HL-60 (cell line): ENCODE results near the gene AFAP1.

Experiments used
- CTCF ChIP-seq: IDR thresholded peaks from one replicate; pipeline ENCODE4 v1.5.1; 2011; ENCODE audit warnings: low read length, control low read depth, inconsistent platforms; ENCODE audit not compliant: insufficient read depth
- GABPA ChIP-seq: IDR thresholded peaks from 2 replicates; pipeline ENCODE4 v1.6.1; 2012; ENCODE audit warnings: low read depth
- POLR2AphosphoS5 ChIP-seq: IDR thresholded peaks from 2 replicates; pipeline ENCODE4 v1.6.1; 2012; ENCODE audit warnings: low read depth
- SPI1 ChIP-seq: IDR thresholded peaks from 2 replicates; pipeline ENCODE4 v1.6.1; 2012; ENCODE audit warnings: low read depth, mild to moderate bottlenecking, borderline replicate concordance

GRCh38 chr4:7824218-7824617 is 115.4 kb downstream of the AFAP1 start:
- no peak for TF ChIP-seq CTCF
- TF ChIP-seq POLR2AphosphoS5, result no peak
- TF ChIP-seq GABPA, result no peak
- TF ChIP-seq SPI1, result no peak
